Midbrain (tissue), 1 donor: Measurements from ENCODE around the gene ST3GAL3.
A peak's percentile ranks its signal among the peaks of the same experiment; 100 is the strongest.
"Not testable (repeated sequence)": the region's sequence is repeated elsewhere in the genome, so short reads cannot be mapped to it uniquely, and the experiment has no call there.

ENCODE experiments used
- DNase-seq: peaks from one replicate; lab custom pipeline; 2025; lab: John Stamatoyannopoulos, UW

Gene ST3GAL3

GRCh38 chr1:43822040-43822690 lies 114.8 kb downstream of the ST3GAL3 start:
- no peak for DNase-seq

- no peak for DNase-seq
These were observed 117.5 kb downstream of the ST3GAL3 start for GRCh38 chr1:43824795-43825194.

GRCh38 chr1:43828574-43828973 lies 121.2 kb downstream of the ST3GAL3 start:
- DNase-seq, result no peak

- no peak for DNase-seq
These were observed 123.5 kb downstream of the ST3GAL3 start for GRCh38 chr1:43830802-43831201.

GRCh38 chr1:43831851-43832250 lies 124.5 kb downstream of the ST3GAL3 start:
- DNase-seq, result peak; percentile 24

GRCh38 chr1:43832255-43832654 lies 124.9 kb downstream of the ST3GAL3 start:
- DNase-seq, result no peak

GRCh38 chr1:43832998-43833397 lies 125.7 kb downstream of the ST3GAL3 start:
- DNase-seq, result no peak

- DNase-seq, result not testable (repeated sequence)
These were observed 126.6 kb downstream of the ST3GAL3 start for GRCh38 chr1:43833902-43834279.

GRCh38 chr1:43834280-43835081 lies 127.1 kb downstream of the ST3GAL3 start:
- DNase-seq, result no peak

- no peak for DNase-seq
These were observed 128.0 kb downstream of the ST3GAL3 start for GRCh38 chr1:43835082-43836021.

- peak; percentile 12 for DNase-seq
These were observed 129.1 kb downstream of the ST3GAL3 start for GRCh38 chr1:43836267-43836951.

GRCh38 chr1:43839056-43839455 lies 131.7 kb downstream of the ST3GAL3 start:
- no peak for DNase-seq

- DNase-seq, result no peak
These were observed 134.2 kb downstream of the ST3GAL3 start for GRCh38 chr1:43841321-43842174.

- no peak for DNase-seq
These were observed 134.8 kb downstream of the ST3GAL3 start for GRCh38 chr1:43842175-43842498.

GRCh38 chr1:43843684-43844083 lies 136.3 kb downstream of the ST3GAL3 start:
- no peak for DNase-seq

- no peak for DNase-seq
These were observed 136.8 kb downstream of the ST3GAL3 start for GRCh38 chr1:43844114-43844513.

GRCh38 chr1:43847290-43847689 lies 140.0 kb downstream of the ST3GAL3 start:
- DNase-seq, result no peak

GRCh38 chr1:43847882-43848281 lies 140.5 kb downstream of the ST3GAL3 start:
- DNase-seq, result no peak

GRCh38 chr1:43849670-43850069 lies 142.3 kb downstream of the ST3GAL3 start:
- no peak for DNase-seq

- DNase-seq, result no peak
These were observed 143.4 kb downstream of the ST3GAL3 start for GRCh38 chr1:43850591-43851233.
